Neural cell (in vitro differentiated cells): ENCODE data around the gene NUDCD3. TPM values are rescaled to one million over a fixed set of nuclear protein-coding genes. Genes with fewer than 3 reads are reported as not detected.

Experiments
- H2AFZ ChIP-seq: fragments of 200-600, 300-800 bp; sonication (generic), shearing (Covaris generic); 2 replicates; pipeline ENCODE4 v1.6.0; 2014; ENCODE audit warnings: low read depth, mild to moderate bottlenecking, antibody characterized with exemption, low read length, moderate library complexity
- H3F3A ChIP-seq: fragments of 200-600 bp; shearing (Covaris generic); 2 replicates; pipeline ENCODE4 v1.6.1; 2016; ENCODE audit warnings: mild to moderate bottlenecking, moderate library complexity, mixed read lengths, antibody characterized with exemption, low read length; ENCODE audit not compliant: insufficient read depth, poor library complexity, severe bottlenecking
- H3K27ac ChIP-seq: fragments of 200-600, 300-800 bp; sonication (generic), shearing (Covaris generic); 2 replicates; pipeline ENCODE4 v1.5.1; 2014; ENCODE audit warnings: mild to moderate bottlenecking, low read length, moderate library complexity
- H3K27me3 ChIP-seq: fragments of 300-800, 200-600 bp; sonication (generic), shearing (Covaris generic); 2 replicates; pipeline ENCODE4 v1.6.0; 2014; ENCODE audit warnings: mild to moderate bottlenecking, low read depth, low read length, moderate library complexity; ENCODE audit not compliant: insufficient read depth
- H3K36me3 ChIP-seq: fragments of 300-800, 200-600 bp; sonication (generic), shearing (Covaris generic); 2 replicates; pipeline ENCODE4 v1.5.1; 2014; ENCODE audit warnings: mild to moderate bottlenecking, antibody characterized with exemption, low read length, moderate library complexity; ENCODE audit not compliant: insufficient read depth
- H3K4me2 ChIP-seq: fragments of 300-800, 200-600 bp; sonication (generic), shearing (Covaris generic); 2 replicates; pipeline ENCODE4 v1.6.0; 2014; ENCODE audit warnings: mild to moderate bottlenecking, low read length
- H3K4me3 ChIP-seq: fragments of 300-800, 200-600 bp; sonication (generic), shearing (Covaris generic); 2 replicates; pipeline ENCODE4 v1.5.1; 2014; ENCODE audit warnings: mild to moderate bottlenecking, low read length, moderate library complexity
- H3K79me2 ChIP-seq: fragments of 200-600 bp; shearing (Covaris generic); replicated peaks from 2 replicates; pipeline ENCODE4 v1.6.0; 2014; ENCODE audit warnings: mild to moderate bottlenecking, low read length, moderate library complexity; ENCODE audit not compliant: insufficient read depth
- H3K9ac ChIP-seq: fragments of 300-800, 200-600 bp; sonication (generic), shearing (Covaris generic); 2 replicates; pipeline ENCODE4 v1.6.1; 2016; ENCODE audit warnings: mild to moderate bottlenecking, low read length, mixed read lengths
- H3K9me2 ChIP-seq: fragments of 200-600 bp; shearing (Covaris generic); 2 replicates; pipeline ENCODE4 v1.6.1; 2016; ENCODE audit warnings: mild to moderate bottlenecking, low read length, mixed read lengths; ENCODE audit not compliant: insufficient read depth
- H3K9me3 ChIP-seq: fragments of 200-600, 300-800 bp; sonication (generic), shearing (Covaris generic); 2 replicates; pipeline ENCODE4 v1.6.1; 2016; ENCODE audit warnings: mild to moderate bottlenecking, mixed run types, low read length, moderate library complexity, mixed read lengths
- H4K20me1 ChIP-seq: fragments of 200-600 bp; shearing (Covaris generic); 2 replicates; pipeline ENCODE4 v1.6.1; 2016; ENCODE audit warnings: mild to moderate bottlenecking, mixed run types; ENCODE audit not compliant: insufficient read depth
- CTCF ChIP-seq: fragments of 450-650 bp; IDR thresholded peaks from 2 replicates; pipeline ENCODE4 v1.5.1; 2014; ENCODE audit warnings: antibody characterized with exemption, mild to moderate bottlenecking, moderate library complexity; ENCODE audit not compliant: poor library complexity, severe bottlenecking
- EP300 ChIP-seq: fragments of 450-650 bp; conservative IDR thresholded peaks from 2 replicates; pipeline ENCODE4 v1.6.1; 2014; ENCODE audit warnings: antibody characterized with exemption, mild to moderate bottlenecking, moderate library complexity; ENCODE audit not compliant: poor library complexity, severe bottlenecking
- EZH2 ChIP-seq: fragments of 200-600, 300-800 bp; shearing (Covaris generic), sonication (generic); IDR thresholded peaks from 2 replicates; pipeline ENCODE4 v1.6.1; 2014; ENCODE audit warnings: antibody characterized with exemption, low read length, borderline replicate concordance, mild to moderate bottlenecking; ENCODE audit not compliant: insufficient read depth, poor library complexity, severe bottlenecking
- MXI1 ChIP-seq: fragments of 450-650 bp; conservative IDR thresholded peaks from 2 replicates; pipeline ENCODE4 v1.6.1; 2014; ENCODE audit warnings: antibody characterized with exemption, mild to moderate bottlenecking; ENCODE audit not compliant: poor library complexity, severe bottlenecking
- POLR2AphosphoS5 ChIP-seq: IDR thresholded peaks from 2 replicates; pipeline ENCODE4 v1.6.1; 2012
- RAD21 ChIP-seq: fragments of 450-650 bp; conservative IDR thresholded peaks from 2 replicates; pipeline ENCODE4 v1.6.1; 2014; ENCODE audit warnings: antibody characterized with exemption, mild to moderate bottlenecking, moderate library complexity
- REST ChIP-seq: IDR thresholded peaks from 2 replicates; pipeline ENCODE4 v1.6.1; 2012; ENCODE audit warnings: borderline replicate concordance
- SMC3 ChIP-seq: fragments of 450-650 bp; conservative IDR thresholded peaks from 2 replicates; pipeline ENCODE4 v1.6.1; 2014; ENCODE audit warnings: antibody characterized with exemption, mild to moderate bottlenecking, moderate library complexity; ENCODE audit not compliant: poor library complexity
- TAF1 ChIP-seq: IDR thresholded peaks from 2 replicates; pipeline ENCODE4 v1.6.1; 2012; ENCODE audit warnings: low read depth
- polyA plus RNA-seq: library from polyadenylated mRNA; depleted of rRNA; stranded (reverse); fragments of >200 nt; gene quantifications from 2 replicates; pipeline ENCODE4 v1.2.3, GENCODE V29; 2014

The NUDCD3 gene
- polyA plus RNA-seq, 1 donor from 2014 or later = 69.9 TPM

GRCh38 chr7:44470628-44471245 is 19.7 kb downstream of the NUDCD3 start:
- H3K9ac ChIP-seq = no peak overlapping the region
- H3K36me3 ChIP-seq = peaks cover 6% of the 10 kb centered on the region
- H3K4me2 ChIP-seq = no peak overlapping the region
- no peaks in the 10 kb centered on the region for H3K9me3 ChIP-seq
- peaks cover 12% of the 10 kb centered on the region for H3K79me2 ChIP-seq
- no peaks in the 10 kb centered on the region for H3F3A ChIP-seq
- H3K9me2 ChIP-seq = no peaks in the 10 kb centered on the region
- no peak overlapping the region for H3K4me3 ChIP-seq
- no peak overlapping the region for H2AFZ ChIP-seq
- H3K27ac ChIP-seq = no peak overlapping the region
- no peaks in the 10 kb centered on the region for H3K27me3 ChIP-seq
- no peaks in the 10 kb centered on the region for H4K20me1 ChIP-seq
- no peak for TF ChIP-seq SMC3
- TF ChIP-seq REST = no peak
- no peak for TF ChIP-seq POLR2AphosphoS5
- no peak for TF ChIP-seq CTCF
- no peak for TF ChIP-seq MXI1
- no peak for TF ChIP-seq RAD21
- no peak for TF ChIP-seq TAF1

- no peaks in the 10 kb centered on the region for H3K9me2 ChIP-seq
- H3K4me3 ChIP-seq = no peak overlapping the region
- H3K9ac ChIP-seq = no peak overlapping the region
- no peak overlapping the region for H3K27ac ChIP-seq
- H2AFZ ChIP-seq = no peak overlapping the region
- H3K36me3 ChIP-seq = peaks cover 6% of the 10 kb centered on the region
- H3K9me3 ChIP-seq = no peaks in the 10 kb centered on the region
- no peak for TF ChIP-seq RAD21
- no peak for TF ChIP-seq EZH2
- no peak for TF ChIP-seq CTCF
- TF ChIP-seq REST = no peak
- TF ChIP-seq EP300 = no peak
- TF ChIP-seq POLR2AphosphoS5 = no peak
- TF ChIP-seq MXI1 = no peak
- no peak for TF ChIP-seq TAF1
- TF ChIP-seq SMC3 = no peak
- no peaks in the 10 kb centered on the region for H4K20me1 ChIP-seq
- no peaks in the 10 kb centered on the region for H3K27me3 ChIP-seq
- no peak overlapping the region for H3K4me2 ChIP-seq
- H3F3A ChIP-seq = no peaks in the 10 kb centered on the region
- peaks cover 12% of the 10 kb centered on the region for H3K79me2 ChIP-seq
Observed at GRCh38 chr7:44470135-44470479, 20.4 kb downstream of the NUDCD3 start.
